ENCODE measurements around the gene PTPRD.

Gene PTPRD

DNA sequence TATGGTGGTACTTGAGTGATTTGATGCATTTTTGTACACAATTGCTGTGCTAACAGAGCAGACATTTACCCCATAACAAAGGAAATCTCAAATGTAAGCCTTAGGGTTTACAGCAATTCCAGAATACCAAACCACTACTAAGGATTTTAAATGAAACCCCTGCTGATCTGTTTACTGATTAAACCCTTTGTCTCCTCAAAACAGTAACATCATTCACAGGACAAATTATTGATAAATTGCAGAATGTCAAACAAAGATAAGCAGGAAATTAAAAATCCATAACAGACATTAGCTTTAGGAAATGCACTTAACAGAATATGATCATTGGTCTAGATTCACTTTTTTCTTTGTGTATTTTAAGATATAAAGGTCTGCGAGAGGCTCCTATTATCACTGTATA, 1796.9 kb downstream of the PTPRD start:
- no peak overlapping the region for H3K4me3 ChIP-seq (ENCODE audit: low read depth, low read length)
- no peaks in the 10 kb centered on the region for H3K27me3 ChIP-seq (ENCODE audit: control insufficient read depth, insufficient read depth, low read length)
- no peak overlapping the region for H3K9ac ChIP-seq (ENCODE audit: low read depth, low read length)

GRCh38 chr9:8815219-8815618, 1797.6 kb downstream of the PTPRD start:
- Histone ChIP-seq H3K4me3 (ENCODE audit: low read depth, low read length) (no peak overlapping the region), H3K9me3 (ENCODE audit: control insufficient read depth, insufficient read depth, low read length) (no peaks in the 10 kb centered on the region), H3K36me3 (ENCODE audit: control insufficient read depth, insufficient read depth, low read length) (no peaks in the 10 kb centered on the region), H3K27me3 (ENCODE audit: control insufficient read depth, insufficient read depth, low read length) (no peaks in the 10 kb centered on the region), H3K9ac (ENCODE audit: low read depth, low read length) (no peak overlapping the region), H3K4me1 (ENCODE audit: control insufficient read depth, insufficient read depth, low read length) (peaks cover 13% of the 10 kb centered on the region)

More for the DNA sequence above, 1796.9 kb downstream of the PTPRD start:
- Histone ChIP-seq H3K9me3 (ENCODE audit: control insufficient read depth, insufficient read depth, low read length) (no peaks in the 10 kb centered on the region), H3K4me1 (ENCODE audit: control insufficient read depth, insufficient read depth, low read length) (peaks cover 13% of the 10 kb centered on the region), H3K36me3 (ENCODE audit: control insufficient read depth, insufficient read depth, low read length) (no peaks in the 10 kb centered on the region)

GRCh38 chr9:8812888-8813287, 1799.9 kb downstream of the PTPRD start:
- Histone ChIP-seq H3K9ac (ENCODE audit: low read depth, low read length) (no peak overlapping the region), H3K4me3 (ENCODE audit: low read depth, low read length) (no peak overlapping the region), H3K27me3 (ENCODE audit: control insufficient read depth, insufficient read depth, low read length) (no peaks in the 10 kb centered on the region), H3K9me3 (ENCODE audit: control insufficient read depth, insufficient read depth, low read length) (no peaks in the 10 kb centered on the region), H3K36me3 (ENCODE audit: control insufficient read depth, insufficient read depth, low read length) (no peaks in the 10 kb centered on the region), H3K4me1 (ENCODE audit: control insufficient read depth, insufficient read depth, low read length) (peaks cover 13% of the 10 kb centered on the region)

DNA sequence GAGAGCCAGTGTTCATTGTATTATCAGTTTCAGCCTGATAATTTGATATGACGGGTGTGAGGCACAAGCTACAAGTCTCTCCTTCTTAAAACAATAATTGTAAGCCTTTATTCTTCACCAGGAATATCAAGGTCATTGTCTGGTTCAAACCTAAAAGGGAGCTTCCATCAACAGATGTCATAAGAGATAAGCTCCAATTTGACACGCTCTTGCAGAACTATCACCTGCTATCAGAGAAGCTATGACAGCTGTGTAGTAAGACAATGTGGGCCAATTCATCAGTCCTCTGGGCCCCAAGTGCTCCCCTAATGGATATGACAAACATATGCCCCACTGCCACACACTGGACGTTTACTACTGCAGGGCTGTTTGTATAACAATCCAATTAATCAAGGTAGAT, 1803.1 kb downstream of the PTPRD start:
- H3K4me1 ChIP-seq (ENCODE audit: control insufficient read depth, insufficient read depth, low read length) = no peaks in the 10 kb centered on the region

DNA sequence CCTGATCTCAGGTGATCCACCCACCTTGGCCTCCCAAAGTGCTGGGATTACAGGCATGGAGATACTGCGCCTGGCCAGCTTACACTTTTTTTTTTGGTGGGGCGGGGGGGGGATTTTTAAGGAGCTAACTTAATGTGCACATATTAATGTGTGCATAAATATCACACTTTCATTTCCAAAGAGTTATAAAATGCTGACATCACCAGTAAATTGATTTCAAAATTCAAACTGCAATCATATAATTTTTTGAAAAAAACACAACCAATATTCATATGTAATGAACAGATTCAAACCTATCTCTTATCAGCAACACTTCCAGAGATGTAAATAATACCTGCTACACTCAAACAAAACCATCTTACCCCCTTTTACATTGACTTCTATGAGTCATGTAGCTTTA, 1806.7 kb downstream of the PTPRD start:
- H3K27me3 ChIP-seq (ENCODE audit: control insufficient read depth, insufficient read depth, low read length) = no peaks in the 10 kb centered on the region
- no peak overlapping the region for H3K9ac ChIP-seq (ENCODE audit: low read depth, low read length)
- H3K9me3 ChIP-seq (ENCODE audit: control insufficient read depth, insufficient read depth, low read length) = no peaks in the 10 kb centered on the region
- H3K4me1 ChIP-seq (ENCODE audit: control insufficient read depth, insufficient read depth, low read length) = peaks cover 3% of the 10 kb centered on the region
- no peaks in the 10 kb centered on the region for H3K36me3 ChIP-seq (ENCODE audit: control insufficient read depth, insufficient read depth, low read length)
- H3K4me3 ChIP-seq (ENCODE audit: low read depth, low read length) = no peak overlapping the region

More for the DNA sequence above, 1803.1 kb downstream of the PTPRD start:
- Histone ChIP-seq H3K27me3 (ENCODE audit: control insufficient read depth, insufficient read depth, low read length) (no peaks in the 10 kb centered on the region), H3K4me3 (ENCODE audit: low read depth, low read length) (no peak overlapping the region), H3K36me3 (ENCODE audit: control insufficient read depth, insufficient read depth, low read length) (no peaks in the 10 kb centered on the region), H3K9me3 (ENCODE audit: control insufficient read depth, insufficient read depth, low read length) (no peaks in the 10 kb centered on the region), H3K9ac (ENCODE audit: low read depth, low read length) (no peak overlapping the region)

- no peaks in the 10 kb centered on the region for H3K9me3 ChIP-seq (ENCODE audit: control insufficient read depth, insufficient read depth, low read length)
- no peak overlapping the region for H3K9ac ChIP-seq (ENCODE audit: low read depth, low read length)
- no peaks in the 10 kb centered on the region for H3K27me3 ChIP-seq (ENCODE audit: control insufficient read depth, insufficient read depth, low read length)
- H3K36me3 ChIP-seq (ENCODE audit: control insufficient read depth, insufficient read depth, low read length) = no peaks in the 10 kb centered on the region
- H3K4me1 ChIP-seq (ENCODE audit: control insufficient read depth, insufficient read depth, low read length) = peaks cover 3% of the 10 kb centered on the region
- H3K4me3 ChIP-seq (ENCODE audit: low read depth, low read length) = no peak overlapping the region
Measured at GRCh38 chr9:8804613-8805012, 1808.2 kb downstream of the PTPRD start.

DNA sequence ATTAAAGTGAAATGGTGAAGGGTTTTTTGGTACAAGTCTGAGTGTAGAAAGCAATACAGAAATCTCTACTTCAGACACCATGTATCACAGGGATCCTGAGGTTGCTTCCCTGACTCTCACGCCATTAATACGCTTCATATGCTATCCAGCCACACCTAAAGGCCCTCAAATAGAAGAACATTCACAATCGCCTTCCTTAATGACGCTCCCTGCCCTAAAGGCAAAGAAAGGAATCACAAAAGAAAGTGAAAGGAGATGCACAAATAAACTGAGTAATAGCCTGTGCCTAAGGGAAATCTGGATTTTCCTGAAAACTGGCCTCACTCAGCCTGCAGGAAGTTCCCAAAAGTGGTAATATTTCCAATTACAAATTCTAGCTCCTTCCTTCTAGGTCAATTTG, 1810.6 kb downstream of the PTPRD start:
- Histone ChIP-seq H3K27me3 (ENCODE audit: control insufficient read depth, insufficient read depth, low read length) (no peaks in the 10 kb centered on the region), H3K9me3 (ENCODE audit: control insufficient read depth, insufficient read depth, low read length) (no peaks in the 10 kb centered on the region), H3K9ac (ENCODE audit: low read depth, low read length) (no peak overlapping the region), H3K36me3 (ENCODE audit: control insufficient read depth, insufficient read depth, low read length) (no peaks in the 10 kb centered on the region), H3K4me3 (ENCODE audit: low read depth, low read length) (no peak overlapping the region), H3K4me1 (ENCODE audit: control insufficient read depth, insufficient read depth, low read length) (peaks cover 11% of the 10 kb centered on the region)

GRCh38 chr9:8800196-8800595, 1812.6 kb downstream of the PTPRD start:
- H3K9me3 ChIP-seq (ENCODE audit: control insufficient read depth, insufficient read depth, low read length) = no peaks in the 10 kb centered on the region
- H3K4me3 ChIP-seq (ENCODE audit: low read depth, low read length) = no peak overlapping the region
- H3K9ac ChIP-seq (ENCODE audit: low read depth, low read length) = no peak overlapping the region
- H3K4me1 ChIP-seq (ENCODE audit: control insufficient read depth, insufficient read depth, low read length) = peaks cover 11% of the 10 kb centered on the region
- no peaks in the 10 kb centered on the region for H3K27me3 ChIP-seq (ENCODE audit: control insufficient read depth, insufficient read depth, low read length)
- no peaks in the 10 kb centered on the region for H3K36me3 ChIP-seq (ENCODE audit: control insufficient read depth, insufficient read depth, low read length)

- Histone ChIP-seq H3K9ac (ENCODE audit: low read depth, low read length) (no peak overlapping the region), H3K27me3 (ENCODE audit: control insufficient read depth, insufficient read depth, low read length) (no peaks in the 10 kb centered on the region), H3K9me3 (ENCODE audit: control insufficient read depth, insufficient read depth, low read length) (no peaks in the 10 kb centered on the region), H3K4me1 (ENCODE audit: control insufficient read depth, insufficient read depth, low read length) (peaks cover 11% of the 10 kb centered on the region), H3K36me3 (ENCODE audit: control insufficient read depth, insufficient read depth, low read length) (no peaks in the 10 kb centered on the region), H3K4me3 (ENCODE audit: low read depth, low read length) (no peak overlapping the region)
Measured at GRCh38 chr9:8799615-8800014, 1813.2 kb downstream of the PTPRD start.

GRCh38 chr9:8799206-8799605, 1813.6 kb downstream of the PTPRD start:
- Histone ChIP-seq H3K36me3 (ENCODE audit: control insufficient read depth, insufficient read depth, low read length) (no peaks in the 10 kb centered on the region), H3K27me3 (ENCODE audit: control insufficient read depth, insufficient read depth, low read length) (no peaks in the 10 kb centered on the region), H3K4me3 (ENCODE audit: low read depth, low read length) (no peak overlapping the region), H3K4me1 (ENCODE audit: control insufficient read depth, insufficient read depth, low read length) (peaks cover 11% of the 10 kb centered on the region), H3K9me3 (ENCODE audit: control insufficient read depth, insufficient read depth, low read length) (no peaks in the 10 kb centered on the region), H3K9ac (ENCODE audit: low read depth, low read length) (no peak overlapping the region)

DNA sequence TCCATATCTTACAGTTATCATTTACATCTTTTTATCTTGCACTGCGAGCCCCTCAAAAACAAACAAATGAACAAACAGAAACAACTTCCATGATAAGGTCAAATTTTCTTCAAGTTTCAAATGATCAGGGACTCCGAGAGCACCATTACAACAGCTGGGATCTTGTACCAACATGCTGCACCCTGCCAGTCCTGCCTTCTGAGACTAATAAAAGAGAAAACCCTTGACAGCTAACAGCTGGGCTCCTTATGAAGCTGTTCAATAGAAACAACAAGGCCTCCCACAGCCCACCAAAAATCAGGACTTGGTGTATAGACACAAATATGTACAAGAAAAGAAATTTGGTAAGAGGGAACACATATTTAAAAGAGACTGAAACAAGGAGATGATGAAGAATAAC, 1828.0 kb downstream of the PTPRD start:
- Histone ChIP-seq H3K4me1 (ENCODE audit: control insufficient read depth, insufficient read depth, low read length) (no peaks in the 10 kb centered on the region), H3K9me3 (ENCODE audit: control insufficient read depth, insufficient read depth, low read length) (no peaks in the 10 kb centered on the region), H3K9ac (ENCODE audit: low read depth, low read length) (no peak overlapping the region), H3K36me3 (ENCODE audit: control insufficient read depth, insufficient read depth, low read length) (no peaks in the 10 kb centered on the region), H3K4me3 (ENCODE audit: low read depth, low read length) (no peak overlapping the region), H3K27me3 (ENCODE audit: control insufficient read depth, insufficient read depth, low read length) (no peaks in the 10 kb centered on the region)

DNA sequence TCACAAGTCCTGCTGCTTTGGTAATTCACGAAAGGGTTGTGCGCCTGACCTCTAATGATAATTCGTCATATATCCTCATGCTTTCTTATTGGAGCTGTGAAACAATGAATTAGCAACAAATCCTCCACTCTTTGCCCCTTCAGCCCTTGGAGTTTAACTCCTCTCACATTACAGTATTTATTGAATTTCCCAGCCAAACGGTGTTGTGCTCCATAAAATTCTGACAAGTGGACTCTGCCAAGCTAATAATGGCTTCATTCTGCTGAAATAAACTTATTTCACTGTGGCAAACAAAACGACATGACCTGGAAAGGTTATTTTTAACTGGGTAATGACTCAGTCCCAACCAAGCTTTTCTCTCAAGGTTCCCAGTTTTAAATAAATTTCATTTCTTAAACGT, 1828.9 kb downstream of the PTPRD start:
- no peaks in the 10 kb centered on the region for H3K36me3 ChIP-seq (ENCODE audit: control insufficient read depth, insufficient read depth, low read length)
- peaks cover under 1% of the 10 kb centered on the region for H3K4me1 ChIP-seq (ENCODE audit: control insufficient read depth, insufficient read depth, low read length)

GRCh38 chr9:8782237-8782636, 1830.6 kb downstream of the PTPRD start:
- no peaks in the 10 kb centered on the region for H3K36me3 ChIP-seq (ENCODE audit: control insufficient read depth, insufficient read depth, low read length)
- H3K27me3 ChIP-seq (ENCODE audit: control insufficient read depth, insufficient read depth, low read length) = no peaks in the 10 kb centered on the region
- H3K4me3 ChIP-seq (ENCODE audit: low read depth, low read length) = no peak overlapping the region
- H3K9ac ChIP-seq (ENCODE audit: low read depth, low read length) = no peak overlapping the region
- peaks cover 9% of the 10 kb centered on the region for H3K4me1 ChIP-seq (ENCODE audit: control insufficient read depth, insufficient read depth, low read length)
- no peaks in the 10 kb centered on the region for H3K9me3 ChIP-seq (ENCODE audit: control insufficient read depth, insufficient read depth, low read length)

More for the DNA sequence above, 1828.9 kb downstream of the PTPRD start:
- no peaks in the 10 kb centered on the region for H3K9me3 ChIP-seq (ENCODE audit: control insufficient read depth, insufficient read depth, low read length)
- no peak overlapping the region for H3K9ac ChIP-seq (ENCODE audit: low read depth, low read length)
- no peak overlapping the region for H3K4me3 ChIP-seq (ENCODE audit: low read depth, low read length)
- H3K27me3 ChIP-seq (ENCODE audit: control insufficient read depth, insufficient read depth, low read length) = no peaks in the 10 kb centered on the region
